ENCODE results near the gene MRGPRG. TPM values are rescaled to one million over a fixed set of nuclear protein-coding genes. Genes with fewer than 3 reads are reported as not detected.

Gene MRGPRG
- total and polyA plus RNA-seq, 2 of the 8 experiments (the other 6 are each of a cell fraction or from before 2014, with no cell fraction given), result not detected

DNA sequence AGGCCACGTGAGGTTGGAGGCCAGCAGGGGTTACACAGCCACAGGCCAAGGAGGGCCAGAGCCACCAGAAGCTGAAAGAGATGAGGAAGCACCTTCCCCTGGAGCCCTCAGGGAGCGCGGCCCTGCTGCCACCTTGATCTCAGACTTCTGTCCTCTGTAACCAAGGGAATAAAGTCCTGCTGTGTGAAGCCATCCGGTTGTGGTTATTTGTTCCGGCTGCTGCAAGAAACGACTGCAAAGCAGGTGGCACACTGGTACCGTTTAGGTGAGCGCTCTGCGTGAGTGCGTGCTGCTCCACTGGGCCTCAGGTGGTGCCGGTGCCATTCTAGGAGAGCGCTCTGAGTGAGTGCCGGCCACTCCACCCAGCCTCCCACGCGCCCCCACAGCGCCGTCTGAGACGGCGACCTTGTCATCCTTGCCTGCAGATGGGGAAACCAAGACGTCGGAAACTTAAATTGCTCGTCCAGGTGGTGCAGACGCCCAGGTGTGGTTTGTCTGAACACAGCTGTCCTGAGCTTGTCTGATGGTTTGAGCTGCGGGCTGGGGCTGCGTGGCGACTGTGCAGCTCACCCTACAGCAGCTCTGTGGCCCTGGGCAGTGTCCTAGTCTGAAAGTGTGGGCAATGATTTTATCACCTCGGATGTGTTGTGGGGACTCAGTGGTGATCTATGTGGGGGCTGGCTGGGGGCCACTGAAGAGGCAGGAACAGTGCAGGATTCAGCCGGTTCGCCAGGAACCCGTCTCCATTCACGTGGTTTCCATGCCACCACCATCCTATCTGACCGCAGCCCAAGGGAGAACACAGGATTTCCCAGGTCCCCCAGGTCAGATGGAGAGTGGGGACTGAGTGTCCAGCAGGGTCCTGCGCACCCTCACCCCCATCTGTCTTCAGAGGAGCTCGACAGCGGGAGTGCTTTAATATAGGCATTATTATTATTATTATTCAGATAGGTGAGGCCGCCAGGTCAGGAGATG lies 4.6 kb upstream of the MRGPRG start (continued):
- TF ChIP-seq CBX5 (IDR thresholded peaks at IDR 0.05; ENCODE audit: low read depth, low read length), result no peak
- no peak for TF ChIP-seq TAF1 (IDR thresholded peaks at IDR 0.05; ENCODE audit: low read depth, low read length)
- no peak for TF ChIP-seq KDM1A (IDR thresholded peaks at IDR 0.05; ENCODE audit: borderline replicate concordance, low read length)
- TF ChIP-seq TEAD4 (IDR thresholded peaks at IDR 0.05; ENCODE audit: low read depth, low read length), result no peak
